ENCODE measurements around the gene DCLK3. TPM values are rescaled to one million over a fixed set of nuclear protein-coding genes. Genes with fewer than 3 reads are reported as not detected.

DCLK3 gene
- total RNA-seq, 2 experiments from 2014 or later = not detected

- no peak overlapping the region for H3K4me3 Mint-ChIP-seq
- Histone ChIP-seq H3K4me1 (ENCODE audit: insufficient read depth, low read length) (no peaks in the 10 kb centered on the region), H3K36me3 (ENCODE audit: insufficient read depth, low read length) (no peaks in the 10 kb centered on the region), H3K27me3 (ENCODE audit: control insufficient read depth in 1 of 2, insufficient read depth in 2 of 2, low read length in 2 of 2) (peaks cover 0 to 10% of the 10 kb centered on the region in 2 experiments), H3K27ac (ENCODE audit: low read depth in 1 of 2, low read length in 2 of 2) (no peak overlapping the region), H3K9me3 (ENCODE audit: control insufficient read depth in 1 of 2, insufficient read depth in 1 of 2, low read length in 2 of 2) (peaks cover 9 to 27% of the 10 kb centered on the region in 2 experiments), H3K4me3 (ENCODE audit: low read length) (no peak overlapping the region)
- no peak overlapping the region for H3K27ac Mint-ChIP-seq
- DNase-seq (no peak), ATAC-seq (ENCODE audit: poor library complexity) (no peak)
- no peaks in the 10 kb centered on the region for H3K4me1 Mint-ChIP-seq (ENCODE audit: low read depth)
- CTCF ChIA-PET = no interaction called here
- peaks cover 26% of the 10 kb centered on the region for H3K9me3 Mint-ChIP-seq
- no peak for TF ChIP-seq CTCF (IDR thresholded peaks at IDR 0.05)
- intact Hi-C loops (cut with DNase I, micrococcal nuclease) = no loop called here
- H3K36me3 Mint-ChIP-seq (ENCODE audit: low read depth) = no peaks in the 10 kb centered on the region
- POLR2A ChIA-PET = no interaction called here
- H3K27me3 Mint-ChIP-seq = peaks cover 4% of the 10 kb centered on the region
These were observed 83.4 kb downstream of the DCLK3 start for GRCh38 chr3:36680952-36681351.

- Mint-ChIP-seq H3K4me1 (ENCODE audit: low read depth) (no peaks in the 10 kb centered on the region), H3K9me3 (peaks cover 26% of the 10 kb centered on the region), H3K27me3 (peaks cover 4% of the 10 kb centered on the region), H3K36me3 (ENCODE audit: low read depth) (no peaks in the 10 kb centered on the region), H3K4me3 (no peak overlapping the region), H3K27ac (no peak overlapping the region)
- ChIA-PET CTCF (no interaction called here), POLR2A (no interaction called here)
- no peak for ATAC-seq (ENCODE audit: poor library complexity)
- no peak overlapping the region for H3K27ac ChIP-seq (ENCODE audit: low read depth in 1 of 2, low read length in 2 of 2)
- intact Hi-C loops (cut with DNase I, micrococcal nuclease) = no loop called here
- no peak for DNase-seq
- no peak overlapping the region for H3K4me3 ChIP-seq (ENCODE audit: low read length)
- H3K36me3 ChIP-seq (ENCODE audit: insufficient read depth, low read length) = no peaks in the 10 kb centered on the region
- H3K27me3 ChIP-seq (ENCODE audit: control insufficient read depth in 1 of 2, insufficient read depth in 2 of 2, low read length in 2 of 2) = peaks cover 0 to 10% of the 10 kb centered on the region in 2 experiments
- no peak for TF ChIP-seq CTCF (IDR thresholded peaks at IDR 0.05)
- no peaks in the 10 kb centered on the region for H3K4me1 ChIP-seq (ENCODE audit: insufficient read depth, low read length)
- H3K9me3 ChIP-seq (ENCODE audit: control insufficient read depth in 1 of 2, insufficient read depth in 1 of 2, low read length in 2 of 2) = peaks cover 9 to 27% of the 10 kb centered on the region in 2 experiments
These were observed 84.8 kb downstream of the DCLK3 start for GRCh38 chr3:36679384-36680200.

- intact Hi-C loops (cut with DNase I, micrococcal nuclease) = no loop called here
- Mint-ChIP-seq H3K27me3 (peaks cover 4% of the 10 kb centered on the region), H3K9me3 (peaks cover 26% of the 10 kb centered on the region)
These were observed 85.9 kb downstream of the DCLK3 start for GRCh38 chr3:36678216-36679013.

More at GRCh38 chr3:36678216-36679013, 85.9 kb downstream of the DCLK3 start:
- DNase-seq = no peak
- Histone ChIP-seq H3K36me3 (ENCODE audit: insufficient read depth, low read length) (no peaks in the 10 kb centered on the region), H3K27ac (ENCODE audit: low read depth in 1 of 2, low read length in 2 of 2) (no peak overlapping the region), H3K4me3 (ENCODE audit: low read length) (no peak overlapping the region), H3K4me1 (ENCODE audit: insufficient read depth, low read length) (no peaks in the 10 kb centered on the region), H3K9me3 (ENCODE audit: control insufficient read depth in 1 of 2, insufficient read depth in 1 of 2, low read length in 2 of 2) (peaks cover 9 to 27% of the 10 kb centered on the region in 2 experiments), H3K27me3 (ENCODE audit: control insufficient read depth in 1 of 2, insufficient read depth in 2 of 2, low read length in 2 of 2) (peaks cover 0 to 10% of the 10 kb centered on the region in 2 experiments)
- Mint-ChIP-seq H3K4me3 (no peak overlapping the region), H3K4me1 (ENCODE audit: low read depth) (no peaks in the 10 kb centered on the region), H3K36me3 (ENCODE audit: low read depth) (no peaks in the 10 kb centered on the region), H3K27ac (no peak overlapping the region)
- POLR2A ChIA-PET = no interaction called here
- CTCF ChIA-PET = no interaction called here
- no peak for TF ChIP-seq CTCF (IDR thresholded peaks at IDR 0.05)
- ATAC-seq (ENCODE audit: poor library complexity) = no peak
